HG02870 (cell line): ENCODE results near the gene USP15.
A peak's percentile ranks its signal among the peaks of the same experiment; 100 is the strongest.
"Not testable (repeated sequence)": the region's sequence is repeated elsewhere in the genome, so short reads cannot be mapped to it uniquely, and the experiment has no call there.

Experiments
- ATAC-seq: cut with Tn5 transposase; IDR thresholded peaks from one replicate; pipeline ENCODE4 v1.9.1; 2021; ENCODE audit warnings: mild to moderate bottlenecking, moderate library complexity; ENCODE audit not compliant: unreplicated experiment

The USP15 gene

DNA sequence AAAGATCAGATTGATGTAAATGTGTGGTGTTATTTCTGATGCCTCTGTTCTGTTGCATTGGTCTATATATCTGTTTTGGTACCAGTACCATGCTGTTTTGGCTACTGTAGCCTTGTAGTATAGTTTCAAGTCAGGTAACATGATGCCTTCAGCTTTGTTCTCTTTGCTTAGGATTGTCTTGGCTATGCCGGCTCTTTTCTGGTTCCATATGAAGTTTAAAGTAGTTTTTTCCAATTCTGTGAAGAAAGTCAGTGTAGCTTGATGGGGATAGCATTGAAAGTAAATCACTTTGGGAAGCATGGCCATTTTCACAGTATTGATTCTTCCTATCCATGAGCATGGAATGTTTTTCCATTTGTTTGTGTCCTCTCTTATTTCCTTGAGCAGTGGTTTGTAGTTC, 105.6 kb downstream of the USP15 start:
- ATAC-seq: not testable (repeated sequence)

DNA sequence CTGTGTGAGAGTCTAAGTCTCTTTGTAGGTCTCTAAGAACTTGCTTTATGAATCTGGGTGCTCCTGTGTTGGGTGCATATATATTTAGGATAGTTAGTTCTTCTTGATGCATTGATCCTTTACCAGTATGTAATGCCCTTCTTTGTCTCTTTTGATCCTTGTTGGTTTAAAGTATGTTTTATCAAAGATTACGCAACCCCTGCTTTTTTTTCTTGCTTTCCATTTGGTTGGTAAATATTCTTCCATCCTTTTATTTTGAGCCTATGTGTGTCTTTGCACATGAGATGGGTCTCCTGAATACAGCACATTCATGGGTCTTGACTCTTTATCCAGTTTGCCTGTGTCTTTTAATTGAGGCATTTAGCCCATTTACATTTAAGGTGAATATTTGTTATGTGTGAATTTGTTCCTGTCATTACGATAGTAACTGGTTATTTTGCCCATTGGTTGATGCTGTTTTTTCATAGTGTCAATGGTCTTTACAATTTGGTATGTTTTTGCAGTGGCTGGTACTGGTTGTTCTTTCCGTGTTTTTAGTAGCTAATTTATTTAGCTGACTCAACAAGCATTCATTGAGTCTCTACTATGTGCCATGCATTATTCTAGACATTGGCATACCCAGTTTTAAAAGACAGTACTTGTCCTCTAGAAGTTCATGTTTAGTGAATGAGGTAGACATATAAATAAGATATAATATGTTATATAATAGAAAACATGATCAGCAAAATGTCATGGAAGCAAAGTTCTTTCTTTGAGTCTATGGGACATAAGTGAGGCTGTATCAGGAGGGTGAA, 108.4 kb downstream of the USP15 start:
- ATAC-seq: not testable (repeated sequence)

DNA sequence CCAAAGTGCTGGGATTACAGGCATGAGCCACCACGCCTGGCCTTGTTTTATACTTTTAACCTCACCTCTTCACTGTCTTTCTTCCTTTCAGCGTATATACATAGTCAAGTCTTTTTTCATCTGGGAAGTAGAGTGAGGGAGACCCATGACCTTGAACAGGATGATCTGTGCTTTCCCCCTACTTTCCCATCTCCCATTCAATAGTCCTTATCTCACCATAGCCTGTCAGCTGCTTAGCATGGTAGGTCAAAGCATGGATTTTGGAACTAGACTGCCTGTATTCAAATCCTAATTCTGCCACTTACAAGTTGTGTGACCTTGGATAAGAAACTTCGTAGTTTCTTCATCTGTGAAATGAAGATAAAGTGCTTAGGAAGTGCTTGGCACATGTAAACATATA, 110.0 kb downstream of the USP15 start:
- ATAC-seq: no peak

DNA sequence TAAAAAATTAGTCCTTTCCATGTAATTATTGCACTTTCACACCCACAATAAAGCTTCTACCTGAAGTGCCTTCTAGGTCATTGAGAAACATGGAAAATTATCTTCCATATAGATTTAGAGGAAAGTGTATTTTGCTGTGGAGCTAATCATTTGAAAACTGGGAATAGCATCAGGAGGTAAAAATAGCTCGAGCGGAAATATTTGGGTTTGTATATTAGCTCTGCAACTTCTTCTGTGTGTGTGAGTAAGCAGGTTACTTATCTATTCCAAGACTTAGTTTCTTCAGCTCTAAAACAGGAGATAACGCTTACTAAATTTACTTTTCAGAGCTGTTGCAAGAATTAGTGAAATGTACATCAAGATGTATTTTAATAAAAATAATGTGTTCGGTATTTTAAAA, 111.5 kb downstream of the USP15 start:
- ATAC-seq: no peak

DNA sequence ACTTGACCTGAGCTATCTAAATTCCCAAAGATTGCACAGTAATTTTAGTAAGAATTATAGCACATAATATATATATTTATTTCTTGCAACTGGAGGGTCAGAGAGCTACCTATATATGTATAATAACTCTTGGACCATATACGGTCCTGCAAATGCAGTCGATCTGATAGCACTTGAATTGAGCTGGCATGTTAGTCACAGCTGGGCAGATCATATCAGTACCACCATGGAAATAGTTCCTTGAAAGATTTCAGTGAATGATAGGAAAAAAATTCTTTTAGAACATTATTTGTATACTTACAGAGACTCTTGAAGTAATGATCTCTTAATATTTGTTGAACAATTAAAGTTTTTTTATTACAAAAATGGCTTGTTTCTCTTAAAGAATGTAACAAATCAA, 111.9 kb downstream of the USP15 start:
- no peak for ATAC-seq

DNA sequence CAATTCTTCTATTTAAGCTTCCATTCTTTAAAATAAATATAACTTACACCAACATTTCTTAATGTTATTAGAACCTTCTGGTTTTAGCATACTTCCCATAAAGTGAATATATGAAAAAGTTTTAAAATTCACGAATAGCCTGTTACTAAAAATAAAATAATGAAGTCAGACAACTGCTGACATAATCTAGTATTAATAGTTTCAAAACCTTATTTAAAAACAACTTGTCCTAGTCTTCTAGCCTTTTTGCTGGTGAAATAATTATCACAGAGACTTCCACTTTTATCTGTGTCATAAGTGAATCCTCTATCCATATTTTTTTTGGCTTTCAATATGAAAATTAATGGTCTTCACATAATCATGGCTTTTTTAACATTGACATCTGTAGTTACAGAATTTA, 112.6 kb downstream of the USP15 start:
- no peak for ATAC-seq

DNA sequence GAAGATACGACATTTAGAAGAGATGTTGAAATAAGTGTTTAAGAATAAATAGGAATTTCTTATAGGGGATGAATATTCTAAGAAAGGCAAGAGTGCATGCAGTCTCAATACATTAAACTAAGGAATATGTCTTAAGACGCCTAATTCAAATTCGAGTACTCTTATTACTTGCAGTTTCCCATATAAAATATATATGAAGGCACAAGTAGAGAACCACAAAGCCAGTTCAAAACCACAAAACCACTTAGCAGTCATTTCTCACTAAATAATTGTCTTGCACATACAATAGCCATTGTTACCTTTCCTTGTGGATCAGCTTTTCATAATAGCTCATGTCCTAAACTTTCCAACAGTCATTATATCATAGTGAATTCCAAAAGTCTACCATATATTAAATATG, 115.4 kb downstream of the USP15 start:
- ATAC-seq: no peak

DNA sequence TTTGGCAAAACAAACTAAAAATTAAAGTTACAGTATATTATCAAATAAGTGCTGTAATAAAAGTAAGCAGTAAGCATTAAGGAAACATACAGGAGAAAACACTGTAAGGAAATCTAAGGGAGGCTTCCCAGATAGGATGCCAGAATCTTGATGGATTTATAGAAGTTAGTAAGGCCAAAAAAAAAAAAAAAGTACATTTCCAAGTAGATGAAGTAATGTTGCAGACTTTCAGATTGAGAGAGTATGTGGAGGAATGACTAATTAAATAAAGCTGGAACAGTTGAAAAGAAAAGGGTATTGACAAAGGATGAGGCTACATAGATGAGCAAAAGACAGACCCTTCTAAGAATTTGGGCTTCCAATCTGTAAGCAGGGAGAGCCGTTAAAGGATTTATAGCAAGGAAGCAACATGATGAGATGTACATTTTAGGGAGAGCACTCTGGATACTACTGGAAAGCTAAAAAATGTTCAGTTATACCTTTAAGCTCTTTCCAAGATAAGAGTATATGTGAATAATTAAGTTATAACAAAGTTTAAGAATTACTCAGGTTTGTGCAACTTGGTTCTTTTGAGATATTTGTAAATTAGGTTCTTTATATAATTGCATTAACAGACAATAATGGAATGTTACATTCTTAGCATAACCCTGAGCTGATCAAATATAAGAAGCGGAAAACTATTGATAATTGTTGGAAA, 119.0 kb downstream of the USP15 start:
- no peak for ATAC-seq

DNA sequence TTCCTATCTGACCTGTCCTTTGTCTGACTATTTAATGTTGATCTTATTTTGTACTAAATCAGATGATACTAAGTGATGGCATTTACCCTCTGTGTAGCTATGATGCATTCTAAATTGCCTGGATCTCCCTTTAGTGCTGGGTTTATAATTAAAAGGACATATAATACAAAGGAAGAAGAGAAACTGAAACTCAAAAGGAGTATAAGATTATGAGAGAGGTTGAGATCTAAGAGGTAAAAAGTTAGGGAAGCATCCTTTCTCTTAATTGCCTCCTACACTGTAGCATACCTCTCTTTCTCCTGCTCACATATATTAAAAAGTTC, 119.5 kb downstream of the USP15 start:
- no peak for ATAC-seq

DNA sequence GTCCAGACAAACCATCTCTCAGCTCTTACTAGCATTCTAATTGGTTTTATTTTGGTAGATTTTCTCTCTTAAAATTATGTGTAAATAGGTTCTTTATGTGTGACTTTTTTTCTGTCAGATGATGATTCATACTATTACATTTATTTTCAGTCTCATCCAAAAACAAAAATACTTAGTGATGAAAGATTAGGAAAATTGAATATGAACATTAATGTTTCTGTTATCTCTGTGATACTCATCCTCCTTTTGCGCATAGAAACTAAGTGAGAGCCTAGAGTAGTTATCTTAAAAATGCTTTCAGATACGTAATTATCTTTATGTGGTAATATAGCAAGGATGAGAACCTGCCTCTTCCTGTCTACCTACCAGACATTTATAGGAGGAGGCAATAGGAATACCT, 122.3 kb downstream of the USP15 start:
- ATAC-seq: no peak

DNA sequence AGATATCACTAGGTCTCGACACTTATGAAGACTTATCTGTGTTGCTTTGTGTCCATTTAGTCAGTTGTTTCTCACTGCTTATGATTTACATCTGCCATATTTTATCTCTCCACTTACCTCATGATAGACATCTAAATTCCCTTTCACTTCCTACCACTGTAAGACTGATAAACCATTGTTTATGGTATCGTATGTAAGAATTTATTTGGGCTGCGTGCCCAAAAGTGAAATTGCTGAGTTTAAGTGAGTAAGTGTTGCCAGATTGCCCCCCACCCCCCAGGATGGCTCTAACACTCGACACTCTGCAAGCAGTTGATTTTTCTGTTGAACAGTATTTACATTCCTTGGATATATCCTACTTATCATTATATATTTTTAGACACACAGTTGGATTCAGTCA, 136.5 kb downstream of the USP15 start:
- no peak for ATAC-seq

DNA sequence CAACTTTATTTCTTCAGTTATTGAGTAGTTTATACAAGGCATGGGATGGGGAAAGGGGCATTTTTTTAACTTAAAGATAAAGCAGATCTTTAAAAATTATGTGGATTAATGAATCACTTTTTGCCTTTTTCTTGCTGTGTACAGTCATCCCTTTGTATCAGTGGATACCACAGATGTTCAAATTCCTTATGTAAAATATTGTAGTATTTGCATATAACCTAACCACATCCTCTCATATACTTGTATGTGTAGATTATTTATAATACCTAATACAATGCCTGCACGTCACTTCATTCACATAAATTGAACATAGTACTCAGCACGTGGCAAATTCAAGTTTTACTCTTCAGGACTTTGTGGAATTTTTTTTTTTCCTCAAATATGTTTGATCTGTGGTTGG, 139.9 kb downstream of the USP15 start:
- peak; percentile 37 for ATAC-seq

DNA sequence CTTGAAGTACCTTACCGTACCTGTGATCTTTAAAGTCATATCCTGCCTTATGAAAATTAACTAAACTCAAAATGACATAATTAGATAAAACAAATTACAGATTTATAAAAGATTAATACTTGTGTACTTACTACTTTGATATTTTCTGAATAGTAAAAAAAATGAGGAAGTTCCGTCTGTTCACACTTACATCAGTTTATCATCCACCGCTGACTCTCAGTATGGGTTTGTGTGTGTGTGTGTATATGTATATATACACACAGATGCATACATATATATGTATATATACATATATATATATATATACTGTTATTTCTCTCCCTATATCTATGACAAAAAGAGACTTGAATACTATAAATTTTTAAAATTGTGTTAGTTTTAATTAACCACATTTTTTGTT, 141.4 kb downstream of the USP15 start:
- no peak for ATAC-seq

DNA sequence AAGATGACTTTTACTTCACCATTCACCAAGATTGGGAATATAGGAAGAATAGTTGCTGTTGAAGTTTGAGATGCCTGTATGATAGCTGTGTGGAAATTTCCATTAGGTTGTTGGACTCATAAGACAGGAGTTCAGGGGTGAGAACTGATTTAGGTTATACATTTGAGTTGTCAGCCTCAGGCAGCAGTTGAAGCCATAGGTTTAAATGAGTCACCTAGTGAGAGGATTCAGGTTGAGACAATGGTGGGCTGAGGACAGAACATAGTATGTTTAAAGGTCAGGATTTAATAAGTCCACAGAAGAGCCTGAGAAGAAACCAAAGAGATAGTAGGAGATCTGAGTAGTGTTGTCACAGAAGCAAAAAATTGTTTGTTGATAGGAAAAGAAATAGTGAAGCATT, 142.8 kb downstream of the USP15 start:
- no peak for ATAC-seq

DNA sequence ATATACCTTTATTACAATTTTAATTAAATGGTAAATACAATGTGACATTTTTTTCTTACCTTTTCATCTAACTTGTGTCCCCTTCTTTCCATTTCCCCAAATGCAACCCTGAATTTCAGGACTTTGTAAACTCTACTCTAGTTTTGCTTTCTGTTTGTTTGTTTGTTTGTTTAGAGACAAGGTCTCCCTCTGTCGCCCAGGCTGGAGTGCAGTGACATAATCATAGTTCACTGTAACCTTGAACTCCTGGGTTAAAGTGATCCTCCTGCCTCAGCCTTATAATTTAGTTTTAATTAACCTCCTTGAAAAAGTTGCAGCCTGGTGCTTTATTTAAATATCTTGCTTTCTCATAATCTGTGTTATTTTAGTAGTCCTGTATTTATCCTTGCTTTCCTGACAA, 147.4 kb downstream of the USP15 start:
- no peak for ATAC-seq

DNA sequence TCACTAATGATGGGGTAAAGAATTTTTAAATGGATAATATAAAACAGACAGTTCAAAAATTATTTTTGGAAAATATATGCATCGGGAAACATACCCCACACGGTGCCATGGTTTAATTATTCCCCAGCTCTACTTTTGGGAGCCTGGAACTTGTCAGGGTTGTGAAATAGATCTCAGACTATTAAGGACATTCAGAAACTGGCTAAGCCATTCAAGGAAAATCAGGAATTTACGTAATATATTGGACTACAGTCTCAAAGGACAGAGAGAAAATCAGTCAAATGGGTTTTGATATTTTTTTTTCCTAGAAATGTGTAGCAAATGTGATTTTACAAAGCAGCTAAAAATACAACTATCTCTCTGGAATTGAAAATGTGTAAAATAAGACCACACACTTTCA, 148.9 kb downstream of the USP15 start:
- no peak for ATAC-seq

DNA sequence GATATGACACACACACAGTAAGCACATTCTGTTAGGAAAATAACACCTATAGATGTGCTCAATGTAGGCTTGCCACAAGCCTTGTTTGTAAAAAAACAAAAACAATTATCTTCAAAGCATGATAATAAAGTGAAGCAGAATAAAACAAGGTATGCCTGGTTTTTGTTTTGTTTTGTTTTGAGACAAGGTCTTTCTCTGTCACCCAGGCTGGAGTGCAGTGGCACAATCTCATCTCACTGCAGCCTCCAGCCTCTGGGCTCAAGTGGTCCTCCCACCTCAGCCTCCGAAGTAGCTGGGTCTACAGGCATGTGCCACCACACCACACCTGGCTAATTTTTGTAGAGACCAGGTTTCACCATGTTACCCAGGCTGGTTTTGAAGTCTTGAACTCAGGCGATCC, 154.0 kb downstream of the USP15 start:
- ATAC-seq: no peak

DNA sequence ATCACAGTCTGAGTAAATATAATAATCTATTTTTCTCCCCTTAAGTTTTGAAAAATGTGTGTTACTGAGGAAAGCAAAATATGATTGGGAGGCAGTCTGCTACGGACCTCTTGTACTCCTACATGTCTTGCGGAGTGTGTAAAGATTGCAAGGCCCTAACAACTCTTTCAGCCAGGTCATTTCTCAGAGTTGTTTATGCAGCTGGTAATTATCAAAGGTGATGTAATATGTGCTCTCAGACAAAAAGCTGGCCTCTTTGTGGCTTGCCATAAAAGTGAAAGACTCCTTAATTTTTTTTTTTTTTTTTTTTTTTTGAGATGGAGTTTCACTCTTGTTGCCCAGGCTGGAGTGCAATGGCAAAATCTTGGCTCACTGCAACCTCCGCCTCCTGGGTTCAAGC, 165.9 kb downstream of the USP15 start:
- ATAC-seq: no peak

DNA sequence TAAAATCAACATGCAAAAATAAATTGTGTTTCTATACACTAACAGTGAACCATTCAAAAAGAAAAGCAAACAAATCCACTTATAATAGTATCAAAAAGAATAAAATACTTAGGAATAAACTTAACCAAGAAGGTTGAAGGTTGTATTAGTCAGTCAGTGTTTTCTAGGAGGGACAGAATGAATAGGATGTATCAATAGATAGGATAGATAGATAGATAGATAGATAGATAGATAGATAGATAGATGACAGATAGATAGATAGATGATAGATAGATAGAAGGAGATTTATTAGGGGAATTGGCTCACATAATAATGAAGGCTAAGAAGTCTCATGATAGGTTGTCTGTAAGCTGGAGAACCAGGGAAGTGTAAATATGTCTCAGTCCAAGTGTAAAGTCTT, 169.3 kb downstream of the USP15 start:
- no peak for ATAC-seq

DNA sequence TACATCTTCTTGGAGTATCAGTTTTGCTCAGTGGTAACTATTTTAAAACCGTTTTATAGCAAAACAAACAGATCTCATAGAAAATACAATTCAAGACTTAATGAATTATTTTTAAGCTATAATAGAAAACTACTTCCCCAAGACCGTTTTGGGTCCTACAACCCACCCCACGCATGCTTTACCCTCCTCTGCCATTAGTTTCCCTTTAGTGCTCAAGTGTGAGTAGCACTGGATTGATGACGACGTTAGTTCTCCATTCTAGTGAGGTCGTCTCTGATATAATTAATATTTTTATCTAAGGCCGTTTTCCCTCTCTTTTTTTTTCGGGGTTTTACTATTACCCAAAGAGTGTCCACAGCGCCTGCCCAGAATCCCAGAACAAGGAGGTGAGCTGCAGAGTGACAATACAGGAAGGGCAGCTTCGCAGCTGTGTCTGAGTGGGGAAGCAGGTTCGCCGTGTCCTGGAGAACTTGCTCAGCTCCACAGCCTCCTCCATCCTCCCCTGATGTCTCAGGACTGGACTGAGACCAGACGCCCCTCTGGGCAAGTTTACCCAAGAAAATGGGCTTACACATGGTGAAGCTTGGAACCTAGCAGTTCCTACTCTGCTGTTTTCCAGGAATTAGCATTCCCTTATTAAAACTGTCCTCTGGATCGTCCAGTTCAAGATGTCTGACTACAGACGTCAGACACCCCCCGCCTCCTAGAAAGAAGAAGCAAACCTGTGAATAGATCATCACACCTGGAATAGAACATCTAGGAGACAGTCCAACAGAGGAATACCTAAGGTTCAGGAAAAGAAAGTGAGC, 174.5 kb downstream of the USP15 start:
- ATAC-seq: no peak

DNA sequence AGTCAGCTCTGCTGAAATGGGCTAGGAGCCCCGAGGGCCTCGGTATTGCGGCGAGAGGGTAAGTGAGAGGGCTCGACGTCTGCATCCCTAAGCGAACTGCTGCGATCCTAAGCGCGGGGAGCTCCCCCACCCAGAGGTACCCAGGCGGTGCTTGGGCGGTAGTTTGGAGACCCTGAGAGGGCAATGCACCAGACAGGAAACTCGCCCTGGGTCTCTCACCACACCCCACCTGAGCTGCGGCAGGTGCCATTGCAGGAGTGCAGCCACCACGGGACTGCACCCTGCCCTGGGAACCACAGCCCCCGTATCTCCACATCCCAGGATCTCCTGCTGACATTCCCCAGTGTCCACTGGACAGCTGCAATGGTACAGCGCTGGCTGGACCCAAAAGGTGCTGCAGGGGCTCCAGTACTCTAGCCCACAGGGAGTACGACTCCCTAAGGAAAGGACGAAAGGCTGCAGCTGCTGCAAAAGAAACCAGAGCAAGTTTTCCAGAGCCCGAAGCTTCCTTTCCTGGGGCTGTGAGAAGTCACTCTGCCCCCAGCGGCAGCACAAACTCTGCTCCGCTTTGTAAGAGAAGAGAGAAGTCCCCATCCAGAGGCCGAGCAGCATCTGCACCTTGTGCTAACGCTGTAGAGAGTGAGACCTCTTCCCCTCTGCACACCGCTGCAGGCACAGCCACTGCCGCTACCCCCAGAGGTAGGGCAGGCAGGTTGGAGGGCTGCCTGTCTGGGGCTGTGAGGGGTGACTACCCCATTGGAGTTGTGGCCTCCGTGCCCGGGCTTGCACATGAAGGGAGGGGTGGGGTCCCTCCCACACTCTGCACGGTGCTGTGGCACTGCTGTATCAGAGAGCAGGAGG, 175.3 kb downstream of the USP15 start:
- peak; percentile 85 for ATAC-seq
